HK-2 (cell line): Measurements from ENCODE around the gene ZNF503.
A peak's percentile ranks its signal among the peaks of the same experiment; 100 is the strongest.

Experiments used
- DNase-seq: peaks from one replicate; pipeline ENCODE4 v3.0.0-alpha.2; 2018; ENCODE audit not compliant: unreplicated experiment

The ZNF503 gene

GRCh38 chr10:75406462-75407223, 5.1 kb upstream of the ZNF503 start:
- no peak for DNase-seq

GRCh38 chr10:75405598-75406461, 4.3 kb upstream of the ZNF503 start:
- DNase-seq = no peak

GRCh38 chr10:75404815-75405597, 3.4 kb upstream of the ZNF503 start:
- DNase-seq = peak; percentile 55

DNA sequence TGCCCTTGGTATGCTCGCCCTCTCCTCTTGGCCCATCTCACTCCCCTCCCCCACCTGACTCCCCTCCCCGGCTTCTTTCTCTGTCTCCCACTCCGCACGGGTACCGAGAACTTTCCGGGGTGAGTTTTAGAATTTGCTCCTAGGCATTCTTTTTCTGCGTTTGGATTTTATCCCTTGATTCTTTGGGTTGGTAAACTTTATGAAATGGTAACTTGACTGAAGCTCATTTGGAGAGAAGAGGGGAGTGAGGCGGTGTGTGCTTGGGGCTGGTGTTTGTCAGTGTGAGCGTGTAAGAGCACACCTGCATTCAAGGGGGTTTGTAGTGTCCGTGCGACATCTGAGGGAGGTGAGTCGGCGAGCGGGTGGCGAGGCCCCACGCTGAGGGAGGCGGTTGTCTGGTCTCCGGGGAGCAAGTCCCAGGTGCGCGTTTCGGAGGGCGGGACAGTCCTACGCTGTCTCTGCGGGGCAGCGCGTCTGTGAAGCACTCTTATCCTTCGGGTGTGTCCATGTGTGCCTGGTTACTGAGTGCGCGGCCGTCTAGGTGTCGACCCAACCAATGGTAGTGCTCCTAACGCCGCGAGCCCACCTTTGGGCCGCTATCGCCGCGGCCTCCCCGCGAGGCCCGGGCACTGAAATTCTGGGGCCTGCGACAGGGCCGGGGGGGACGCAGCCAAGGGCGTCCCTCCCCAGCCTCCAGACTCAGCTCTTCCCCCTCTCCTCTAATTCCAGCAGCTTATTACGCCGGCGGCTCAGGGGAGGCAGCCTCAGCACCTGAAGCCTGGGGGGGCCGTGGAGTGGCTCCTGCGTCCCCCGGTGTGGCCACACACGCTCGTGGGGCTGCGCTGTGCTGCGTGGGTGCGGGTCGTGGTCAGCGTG, 2.6 kb upstream of the ZNF503 start:
- peak; percentile 65 for DNase-seq

DNA sequence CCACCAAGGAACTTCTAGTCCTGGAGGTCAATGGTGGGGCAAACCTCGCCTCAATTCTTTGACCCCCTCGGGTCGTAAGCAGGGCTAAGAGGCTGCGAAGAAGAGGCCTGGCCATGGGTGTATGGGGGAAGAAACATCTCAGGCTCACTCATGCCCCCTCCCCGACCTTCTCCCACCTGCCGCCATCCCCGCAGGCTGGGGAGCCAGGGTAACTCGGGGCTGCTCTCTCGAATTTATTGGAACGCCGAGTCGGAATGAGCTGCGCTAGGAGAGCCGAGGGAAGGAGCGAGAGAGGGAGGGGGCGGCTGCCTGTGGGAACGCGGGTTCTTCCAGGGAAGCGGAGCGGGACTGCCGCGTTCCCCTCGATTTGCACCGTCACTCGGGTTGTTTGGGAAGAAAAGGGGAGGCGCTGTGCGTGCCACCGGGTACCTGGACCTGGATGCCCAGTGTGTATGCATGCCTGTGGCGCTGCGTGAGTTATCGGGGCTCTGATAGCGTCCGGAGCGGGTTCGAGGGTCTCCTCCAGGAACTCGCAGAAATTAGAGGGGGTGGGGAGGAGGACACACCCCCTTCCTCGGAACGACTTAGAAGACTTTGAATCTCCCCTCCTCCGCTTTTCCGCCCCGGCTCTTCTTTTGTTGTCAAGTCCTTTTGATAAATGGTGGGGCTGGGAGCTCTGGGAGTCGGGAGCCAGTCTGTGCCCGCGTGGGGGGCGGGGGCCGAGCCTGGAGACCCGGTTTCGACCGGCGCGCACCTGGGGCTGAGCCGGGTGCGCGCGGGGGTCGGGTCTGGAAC, 1.8 kb upstream of the ZNF503 start:
- DNase-seq = peak; percentile 63

DNA sequence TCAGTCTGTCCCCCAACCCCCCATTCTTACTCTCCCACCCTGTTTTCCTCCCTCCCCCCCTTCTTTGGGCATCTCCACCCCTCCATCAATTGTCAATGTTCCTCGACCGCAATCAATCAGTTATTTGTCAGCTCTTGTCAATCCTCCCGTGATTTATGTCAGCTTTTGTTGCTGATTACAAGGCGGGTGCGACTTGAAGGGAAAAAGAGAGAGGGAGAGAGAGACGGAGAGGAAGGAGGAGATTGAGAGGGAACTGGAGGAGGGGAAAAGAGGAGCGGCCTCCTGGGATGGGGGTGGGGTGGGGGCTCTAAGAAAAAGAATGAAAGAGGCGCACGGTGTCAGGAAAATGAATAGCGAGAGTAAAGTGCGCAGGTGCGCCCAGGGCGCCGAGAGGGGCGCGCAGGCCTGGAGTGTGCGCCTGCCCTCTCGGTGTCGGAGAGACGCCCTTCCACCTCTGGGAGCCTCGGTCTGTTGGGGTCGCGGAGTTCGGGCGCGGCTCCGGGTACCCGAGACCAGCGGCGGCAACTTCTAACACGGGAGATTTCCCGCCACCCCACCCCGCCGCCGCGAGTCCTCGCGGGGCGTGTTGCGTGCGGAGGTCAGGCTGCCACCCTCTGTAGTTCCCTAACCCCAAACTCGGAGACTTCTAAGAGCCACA, 1.1 kb upstream of the ZNF503 start:
- peak; percentile 79 for DNase-seq

DNA sequence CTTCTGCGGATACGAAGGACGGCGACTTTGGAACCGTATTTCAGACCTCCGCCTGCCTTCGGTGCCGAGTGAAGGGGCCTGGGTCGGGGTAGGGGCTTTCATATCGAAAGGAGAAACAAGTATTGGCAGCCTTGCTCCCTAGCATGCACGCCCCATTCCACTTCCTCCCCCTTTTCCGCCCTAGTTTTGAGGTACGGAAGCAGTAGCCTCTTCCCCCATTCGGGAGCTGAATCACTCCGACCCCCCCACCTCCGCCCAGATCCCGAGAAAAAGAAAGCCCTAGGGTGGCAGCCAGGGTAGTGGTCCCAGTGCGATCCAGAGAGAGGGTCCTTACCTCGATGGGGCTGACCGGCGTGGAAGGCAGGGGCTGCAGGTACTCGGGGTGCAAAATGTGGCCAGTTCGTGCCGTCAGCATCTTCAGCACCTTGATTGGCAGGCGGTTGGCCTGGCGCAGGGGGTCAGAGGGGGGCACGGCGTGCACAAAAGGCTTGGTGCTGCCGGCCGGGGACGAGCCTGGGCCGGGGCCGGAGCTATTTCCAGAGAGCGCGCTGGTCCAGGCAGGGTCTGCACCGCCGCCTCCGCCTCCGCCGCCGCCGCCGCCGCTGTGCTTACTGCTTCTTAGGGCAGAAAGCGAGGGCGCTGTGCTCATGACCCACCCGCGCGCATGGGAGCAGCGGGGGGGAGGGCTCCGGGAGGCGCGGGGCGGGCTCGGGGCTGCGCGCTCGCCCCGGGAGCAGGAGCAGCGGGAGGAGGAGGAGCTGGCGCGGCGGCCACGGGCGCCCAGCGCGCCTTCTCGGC, 594 bp downstream of the ZNF503 start:
- peak; percentile 76 for DNase-seq

DNA sequence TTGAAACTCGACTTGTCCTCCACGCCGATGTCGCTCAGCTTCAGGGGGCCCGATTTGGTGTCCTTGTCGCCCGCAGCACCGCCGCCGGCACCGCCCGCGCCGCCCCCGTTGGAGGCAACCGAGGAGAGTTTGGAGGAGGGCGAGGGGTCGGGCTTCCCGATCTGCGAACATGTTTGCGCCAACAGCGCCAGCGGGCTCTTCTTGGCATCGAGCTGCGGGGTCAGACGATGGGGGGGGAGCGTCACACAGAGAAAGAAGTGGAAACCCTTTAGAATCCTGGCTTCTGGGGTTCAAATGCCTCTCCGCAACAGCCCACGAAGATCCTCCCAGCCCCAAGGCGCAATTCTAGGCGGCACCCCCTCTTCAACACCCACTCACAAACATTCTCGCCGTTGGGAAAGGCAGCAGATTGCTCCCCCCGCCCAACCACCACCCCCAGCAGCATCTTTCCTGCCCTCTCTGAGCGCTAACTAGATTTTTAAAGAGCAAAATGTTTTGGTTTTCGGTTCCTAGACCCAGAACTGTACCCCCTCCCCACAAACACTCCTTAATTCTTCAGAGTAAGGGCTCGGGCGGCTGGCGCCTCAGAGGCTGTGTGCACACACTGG, 1.3 kb downstream of the ZNF503 start:
- no peak for DNase-seq

DNA sequence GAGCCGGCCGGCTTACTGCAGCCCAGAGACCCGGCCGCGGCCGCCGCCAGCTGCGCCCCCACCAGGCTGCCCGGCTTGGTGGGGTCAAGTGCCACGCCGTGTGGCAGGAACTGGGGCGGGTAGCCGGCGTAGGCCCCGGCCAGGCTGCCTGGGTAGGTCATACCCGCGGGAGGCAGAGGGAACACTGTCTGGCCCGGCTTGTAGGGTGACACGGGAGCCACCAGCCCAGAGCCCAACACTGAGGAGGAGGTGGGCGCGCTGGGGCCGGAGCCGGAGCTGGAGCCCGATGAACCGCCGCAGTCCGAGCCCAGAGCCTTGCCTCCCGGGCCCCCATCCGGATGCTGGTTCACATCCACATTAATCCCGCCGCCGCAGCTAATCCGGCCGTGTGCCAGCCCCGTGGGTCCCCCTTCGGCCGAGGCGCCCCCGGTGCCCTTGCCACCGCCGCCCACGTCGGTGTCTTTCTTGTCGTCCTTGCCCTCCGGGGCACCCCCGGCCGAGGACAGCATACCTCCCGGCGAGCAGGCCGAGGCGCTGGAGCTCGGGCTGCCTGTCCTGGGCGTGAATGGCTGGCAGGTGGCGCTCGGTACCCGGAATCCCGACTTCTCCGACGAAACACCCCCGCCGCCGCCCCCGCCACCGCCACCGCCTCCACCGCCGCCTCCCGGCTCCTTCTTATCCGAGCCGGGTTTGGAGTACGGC, 2.0 kb downstream of the ZNF503 start:
- peak; percentile 87 for DNase-seq

DNA sequence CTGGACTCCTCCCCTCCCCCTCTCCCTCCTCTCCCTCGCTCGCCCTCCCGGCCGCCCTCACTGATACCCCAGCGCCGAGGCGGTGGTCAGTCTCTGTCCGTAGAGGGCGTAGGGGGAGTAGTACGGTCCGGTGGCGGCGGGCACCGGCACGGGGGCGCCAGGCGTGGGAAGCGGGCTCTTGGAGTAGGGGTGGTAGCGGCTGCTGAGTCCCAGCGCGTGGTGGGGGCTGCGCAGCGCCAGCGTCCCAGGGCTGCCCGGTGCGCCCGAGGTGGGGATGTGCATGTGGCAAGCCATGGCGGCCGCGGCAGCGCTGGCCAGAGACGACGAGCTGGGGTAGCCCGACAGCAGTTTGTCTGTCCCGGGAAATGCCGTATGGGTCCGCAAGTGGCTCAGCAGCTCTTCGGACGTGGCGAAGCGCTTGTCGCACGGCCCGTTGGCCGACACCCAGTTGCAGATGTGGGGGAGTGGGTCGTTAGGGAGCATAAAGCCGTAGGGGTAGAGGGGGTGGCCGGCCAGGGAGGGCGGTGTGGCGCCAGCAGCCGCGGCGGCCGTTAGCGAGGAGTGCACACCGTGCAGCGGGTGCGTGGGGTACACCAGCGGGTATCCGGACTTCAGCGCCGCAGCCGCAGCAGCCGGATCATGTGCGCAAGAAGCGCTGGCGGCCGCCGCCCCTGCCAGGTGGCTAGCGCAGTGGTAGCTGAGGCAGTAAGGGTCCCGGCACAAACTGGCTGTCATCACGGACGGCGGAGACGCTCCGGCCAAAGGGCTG, 2.7 kb downstream of the ZNF503 start:
- no peak for DNase-seq

GRCh38 chr10:75398200-75398691, 3.3 kb downstream of the ZNF503 start:
- DNase-seq = no peak

DNA sequence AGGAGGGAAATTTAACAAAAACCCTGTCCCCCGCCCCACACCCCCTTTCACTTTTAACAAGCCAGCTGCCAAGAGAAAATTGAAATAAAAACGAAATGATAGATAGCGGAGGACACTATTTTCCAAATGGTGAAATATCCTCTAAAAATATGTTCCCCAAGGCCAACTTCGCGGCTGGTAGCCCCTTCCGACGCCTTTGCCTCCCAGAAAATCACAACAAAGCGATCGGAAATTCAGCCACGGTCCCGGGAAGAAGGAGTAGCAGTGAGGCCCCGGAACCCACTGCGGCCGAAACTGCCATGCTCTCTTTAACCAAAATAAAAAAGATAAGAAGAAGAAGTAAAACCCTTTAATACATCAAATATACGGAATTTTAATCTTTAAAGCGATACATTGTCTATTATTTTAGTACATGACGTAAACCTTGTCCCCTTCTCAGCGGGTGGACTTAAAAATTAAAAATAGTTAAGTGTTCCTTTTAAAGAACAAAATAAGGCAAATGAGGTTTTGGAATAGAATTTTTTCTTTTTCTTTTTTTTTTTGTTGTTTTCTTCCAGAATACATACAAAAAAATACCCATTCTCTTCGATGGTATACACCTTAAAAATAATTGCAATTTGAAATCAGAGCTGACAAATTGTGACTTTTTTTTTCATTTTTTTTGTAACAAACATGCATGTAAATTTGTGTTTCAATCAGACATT, 3.9 kb downstream of the ZNF503 start:
- DNase-seq = no peak

- peak; percentile 77 for DNase-seq
These were observed 4.7 kb downstream of the ZNF503 start for GRCh38 chr10:75396631-75397495.

DNA sequence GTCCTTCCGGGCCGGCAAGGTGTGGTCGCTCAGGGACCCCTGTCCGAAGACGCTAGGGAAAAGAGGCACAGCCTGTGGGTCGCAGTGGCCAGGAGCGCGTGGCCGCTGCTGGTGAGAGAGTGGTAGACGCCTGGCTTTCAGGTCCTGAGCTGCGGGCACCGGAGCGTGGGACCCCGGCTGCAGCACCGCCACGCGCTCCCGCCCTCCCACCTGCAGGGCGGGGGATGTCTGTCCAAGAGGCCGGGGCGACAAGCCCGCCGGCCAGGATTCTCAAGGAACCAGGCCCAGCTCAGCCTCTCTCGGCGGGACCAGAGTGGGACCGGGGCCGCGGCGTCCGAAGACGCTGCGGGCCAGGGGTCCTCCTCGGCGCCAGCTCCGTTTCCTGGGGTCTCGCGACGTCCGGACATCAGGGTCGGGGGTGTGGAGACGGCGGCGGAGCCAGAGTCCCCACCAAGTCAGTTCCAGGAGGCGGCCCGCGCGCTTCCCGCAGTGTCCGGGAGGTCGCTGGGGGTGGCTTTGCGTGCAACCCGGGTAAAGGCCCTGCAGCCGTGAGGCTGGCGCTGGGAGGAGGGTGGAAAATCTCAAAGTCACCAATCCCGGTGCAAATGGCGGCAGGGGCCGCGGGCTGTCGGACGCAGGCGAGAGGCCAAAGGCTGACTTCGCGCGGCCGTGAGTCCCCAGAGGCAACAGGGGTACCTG, 5.5 kb downstream of the ZNF503 start:
- DNase-seq = peak; percentile 62
